AG09319 (cell line): ENCODE measurements around the gene ASTN2.

Experiments used
- DNase-seq: peaks from one replicate; pipeline ENCODE4 v3.0.0-alpha.2; 2010; ENCODE audit warnings: low read depth; ENCODE audit errors: extremely low read depth
- TF ChIP-seq, protein P1 (sequence below): IDR thresholded peaks from 2 replicates; pipeline ENCODE4 v1.5.1; 2011; ENCODE audit warnings: low read depth, mild to moderate bottlenecking, inconsistent platforms, low read length, moderate library complexity

The ASTN2 gene

DNA sequence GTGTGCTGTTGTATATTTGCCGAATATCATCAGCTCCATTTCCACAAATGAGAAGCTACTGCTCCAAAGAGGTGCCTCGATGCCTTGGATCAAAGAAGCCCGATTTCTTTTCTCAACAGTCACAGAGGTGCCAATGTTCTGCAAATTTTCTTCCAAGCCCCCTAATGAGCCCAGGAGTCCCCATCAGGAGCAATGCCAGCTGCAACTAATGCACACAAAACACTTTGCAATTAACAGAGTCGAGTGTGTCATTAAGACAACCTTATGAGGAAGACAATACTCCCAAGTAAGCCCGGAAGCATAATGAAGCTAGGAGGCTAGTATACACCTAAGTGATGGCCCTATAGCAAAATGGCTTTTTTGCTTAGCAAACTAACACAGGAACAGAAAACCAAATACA is 480.7 kb downstream of the ASTN2 start:
- TF ChIP-seq, protein P1, sequence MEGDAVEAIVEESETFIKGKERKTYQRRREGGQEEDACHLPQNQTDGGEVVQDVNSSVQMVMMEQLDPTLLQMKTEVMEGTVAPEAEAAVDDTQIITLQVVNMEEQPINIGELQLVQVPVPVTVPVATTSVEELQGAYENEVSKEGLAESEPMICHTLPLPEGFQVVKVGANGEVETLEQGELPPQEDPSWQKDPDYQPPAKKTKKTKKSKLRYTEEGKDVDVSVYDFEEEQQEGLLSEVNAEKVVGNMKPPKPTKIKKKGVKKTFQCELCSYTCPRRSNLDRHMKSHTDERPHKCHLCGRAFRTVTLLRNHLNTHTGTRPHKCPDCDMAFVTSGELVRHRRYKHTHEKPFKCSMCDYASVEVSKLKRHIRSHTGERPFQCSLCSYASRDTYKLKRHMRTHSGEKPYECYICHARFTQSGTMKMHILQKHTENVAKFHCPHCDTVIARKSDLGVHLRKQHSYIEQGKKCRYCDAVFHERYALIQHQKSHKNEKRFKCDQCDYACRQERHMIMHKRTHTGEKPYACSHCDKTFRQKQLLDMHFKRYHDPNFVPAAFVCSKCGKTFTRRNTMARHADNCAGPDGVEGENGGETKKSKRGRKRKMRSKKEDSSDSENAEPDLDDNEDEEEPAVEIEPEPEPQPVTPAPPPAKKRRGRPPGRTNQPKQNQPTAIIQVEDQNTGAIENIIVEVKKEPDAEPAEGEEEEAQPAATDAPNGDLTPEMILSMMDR: no peak
- no peak for DNase-seq

GRCh38 chr9:116933251-116933650 is 481.6 kb downstream of the ASTN2 start:
- TF ChIP-seq, protein P1: no peak
- DNase-seq: no peak

DNA sequence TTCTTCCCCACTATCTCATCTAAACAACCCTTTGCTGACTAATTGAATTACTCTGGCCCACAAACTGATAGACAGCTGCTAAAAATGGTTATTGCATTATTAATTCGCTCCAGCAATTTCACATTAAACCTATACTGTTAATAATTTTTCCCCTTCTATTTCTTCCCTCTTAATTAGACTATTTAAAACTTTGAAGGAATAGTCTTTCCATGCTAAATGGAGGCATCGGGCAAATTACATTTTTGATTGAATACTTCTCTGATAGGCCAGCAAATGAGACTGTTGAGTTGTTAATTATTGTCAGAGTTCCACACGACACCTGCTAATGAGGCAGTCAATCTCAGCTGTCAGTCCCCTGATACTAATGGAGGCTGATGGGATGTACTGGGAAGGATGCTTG is 485.2 kb downstream of the ASTN2 start:
- no peak for DNase-seq
- TF ChIP-seq, protein P1: no peak

GRCh38 chr9:116928884-116929283 is 486.0 kb downstream of the ASTN2 start:
- TF ChIP-seq, protein P1: no peak
- DNase-seq: no peak

DNA sequence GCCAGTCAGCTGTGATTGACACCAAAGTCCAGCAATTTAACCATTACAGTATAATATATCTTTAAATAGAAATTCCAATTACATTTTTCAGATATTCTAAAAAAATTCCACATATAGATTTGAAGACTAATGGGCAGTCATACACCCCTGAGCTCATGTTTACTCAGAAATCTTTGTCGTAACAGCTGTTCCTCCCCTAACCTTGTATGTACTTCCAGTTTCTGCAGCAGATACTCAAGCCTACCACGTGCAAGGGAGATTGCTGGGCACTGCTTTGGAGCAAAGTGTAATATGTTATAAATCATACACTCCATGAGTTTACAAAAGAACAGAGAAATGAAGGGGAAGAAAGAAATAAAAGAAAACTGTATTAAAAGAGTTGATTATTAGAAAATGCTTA is 486.6 kb downstream of the ASTN2 start:
- TF ChIP-seq, protein P1: no peak
- no peak for DNase-seq

GRCh38 chr9:116927726-116928125 is 487.1 kb downstream of the ASTN2 start:
- TF ChIP-seq, protein P1: no peak

DNA sequence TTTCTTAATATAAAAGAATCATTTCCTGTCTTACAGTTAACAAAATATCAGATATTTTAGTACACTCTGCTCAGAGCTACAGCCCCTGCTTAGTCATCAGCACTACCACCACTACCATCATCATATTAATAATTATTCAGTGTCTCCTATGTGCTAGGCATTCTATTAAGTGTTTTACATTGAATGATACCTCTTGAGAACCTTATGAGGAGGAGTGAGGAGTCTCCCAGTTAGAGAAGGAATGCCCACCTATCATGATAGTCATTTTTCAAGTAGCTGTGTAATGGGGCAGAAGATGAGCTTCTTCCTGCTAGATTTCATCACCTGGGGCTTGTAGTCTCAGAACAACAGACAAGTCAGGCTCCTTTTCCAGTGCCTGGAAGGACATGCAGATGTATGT is 489.7 kb downstream of the ASTN2 start:
- TF ChIP-seq, protein P1: no peak
- DNase-seq: no peak

More at GRCh38 chr9:116927726-116928125, 487.1 kb downstream of the ASTN2 start:
- DNase-seq: no peak
